Activated T-cell treated with anti-CD3 and anti-CD28 coated beads for 48 hours (primary cell): ENCODE results near the gene CUX1.
"Not testable (repeated sequence)": the region's sequence is repeated elsewhere in the genome, so short reads cannot be mapped to it uniquely, and the experiment has no call there.

ENCODE experiments used
- DNase-seq: peaks from one replicate; pipeline ENCODE4 v3.0.0-alpha.2; 2020; ENCODE audit warnings: low read depth

CUX1 gene

GRCh38 chr7:101869901-101870290, 52.5 kb downstream of the CUX1 start:
- DNase-seq, result no peak

DNA sequence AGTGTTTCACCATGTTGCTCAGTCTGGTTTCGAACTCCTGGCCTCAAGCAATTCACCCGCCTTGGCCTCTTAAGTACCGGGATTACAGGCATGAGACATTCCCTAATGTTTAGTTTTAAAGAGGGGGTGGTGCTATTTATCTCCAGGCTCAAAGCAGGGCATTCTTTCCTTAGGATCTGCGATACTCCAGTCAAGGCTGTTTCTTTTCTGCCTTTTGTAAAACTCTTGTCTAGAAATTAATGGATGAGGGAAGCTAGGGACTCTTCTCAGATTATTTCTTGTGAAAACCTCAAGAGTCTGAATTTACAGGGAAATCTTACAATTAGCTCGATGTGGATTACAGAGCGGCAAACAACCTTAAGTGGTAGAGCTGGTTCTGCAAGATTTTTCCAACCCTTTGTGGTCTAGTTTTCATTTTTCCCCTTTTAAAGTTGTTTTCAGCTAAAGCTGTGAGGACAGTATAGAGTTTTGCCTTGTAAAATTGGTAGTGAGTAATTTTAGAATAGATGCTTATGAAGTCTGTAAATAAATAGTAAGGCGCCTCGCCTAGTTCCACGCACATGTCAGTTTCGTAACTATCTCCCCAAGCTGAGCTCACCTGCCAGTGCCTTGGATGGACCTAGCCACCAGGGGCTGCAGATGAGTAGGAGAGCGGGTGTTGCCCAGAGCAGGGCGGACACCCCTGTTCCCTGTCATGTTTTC, 53.1 kb downstream of the CUX1 start:
- DNase-seq, result no peak

DNA sequence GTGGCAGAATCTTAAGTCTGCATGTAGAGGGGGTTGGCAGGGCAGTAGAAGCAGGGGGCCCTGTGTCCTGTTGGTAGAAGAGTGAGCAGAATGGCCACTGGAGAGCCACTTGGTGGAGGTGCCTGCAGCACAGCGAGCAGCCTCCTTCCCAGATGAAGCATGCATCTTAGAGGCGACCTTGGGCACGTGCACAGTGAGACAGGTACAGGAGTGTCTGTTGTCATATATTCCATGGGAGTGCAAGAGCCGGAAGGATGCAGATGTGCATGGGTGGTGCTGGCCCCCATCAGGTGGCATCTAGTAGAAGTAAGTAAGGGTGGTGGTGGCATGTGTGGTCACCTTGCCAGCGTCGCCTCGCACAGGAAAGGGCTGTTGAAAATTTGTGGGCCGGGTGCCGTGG, 53.9 kb downstream of the CUX1 start:
- no peak for DNase-seq

DNA sequence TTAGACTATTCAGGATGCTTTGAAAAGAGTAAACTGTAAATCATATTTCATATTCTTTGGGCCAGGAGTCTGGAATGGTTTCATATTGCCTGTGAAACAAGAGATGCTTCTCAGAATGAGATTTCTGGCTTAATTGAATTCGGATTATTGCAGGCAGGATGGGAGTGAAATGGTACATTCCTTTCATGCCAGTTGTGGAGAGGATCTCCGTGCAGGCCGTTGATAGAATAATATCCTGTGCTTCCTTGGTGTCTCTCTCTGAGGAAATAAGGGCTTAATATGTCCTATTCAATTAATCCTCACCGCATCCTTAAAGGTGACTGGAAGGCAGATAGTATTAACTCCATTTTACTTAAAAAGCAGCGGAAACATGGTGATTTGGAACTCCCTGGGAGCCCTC, 56.6 kb downstream of the CUX1 start:
- DNase-seq, result no peak

DNA sequence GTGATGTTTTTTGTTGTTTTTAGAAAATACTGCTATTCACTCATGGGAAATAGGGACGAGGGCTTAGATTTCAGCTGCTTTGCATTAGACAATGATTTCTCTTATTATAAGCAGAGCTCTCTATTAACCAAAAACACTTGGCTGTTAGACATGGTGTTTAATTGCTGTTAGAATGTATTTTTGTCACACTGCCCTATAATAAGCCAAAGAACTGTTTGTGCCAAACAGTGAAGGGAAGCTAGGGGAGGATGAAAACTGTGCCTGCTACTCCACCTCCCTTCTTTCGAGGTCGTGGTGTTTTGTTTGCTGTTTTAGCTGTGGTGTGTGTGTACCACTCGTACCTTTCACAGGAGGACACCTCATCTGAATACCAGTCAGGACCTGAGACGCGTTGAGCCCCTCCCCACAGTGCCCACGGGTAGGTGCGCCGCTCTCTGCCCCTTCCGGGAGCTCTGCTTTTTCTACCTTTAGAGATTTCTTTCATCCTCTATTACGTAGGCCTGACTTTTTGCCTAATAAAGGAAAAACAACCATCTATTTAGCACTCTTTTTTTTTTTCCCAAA, 57.9 kb downstream of the CUX1 start:
- DNase-seq, result no peak

DNA sequence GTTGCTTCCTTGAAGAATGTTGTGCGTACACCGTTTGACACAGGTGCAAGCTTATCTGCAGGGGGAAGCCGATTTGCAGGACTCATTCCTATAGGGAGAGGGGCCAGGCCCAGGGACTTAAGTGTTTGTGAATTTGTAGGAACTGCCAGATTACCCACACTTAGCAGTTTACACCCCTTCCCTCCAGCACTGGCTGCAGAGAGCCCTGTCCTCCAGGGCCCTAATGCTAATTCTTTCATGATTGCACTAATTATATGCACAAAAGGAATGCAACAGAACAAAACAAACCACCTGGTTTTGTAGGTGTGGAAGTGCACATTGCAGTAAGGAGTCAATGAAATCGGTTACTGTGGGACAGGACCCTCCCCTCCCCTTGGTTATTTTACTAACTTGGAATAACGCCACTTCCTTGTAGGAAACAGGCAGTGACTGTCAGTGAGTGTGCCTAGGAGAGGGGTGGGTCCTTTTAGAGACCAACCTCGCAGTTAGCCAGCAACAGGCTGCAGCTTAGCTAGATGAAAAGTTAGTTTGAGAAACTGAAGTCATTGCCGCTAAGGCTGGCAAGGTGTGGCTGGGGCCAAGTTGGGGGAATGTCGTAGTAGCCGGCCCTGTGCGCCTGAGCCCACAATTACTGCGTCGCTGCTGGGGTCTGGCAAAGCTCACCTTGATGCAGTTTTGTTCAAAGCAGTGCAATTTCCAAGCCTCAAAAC, 60.6 kb downstream of the CUX1 start:
- DNase-seq, result no peak

DNA sequence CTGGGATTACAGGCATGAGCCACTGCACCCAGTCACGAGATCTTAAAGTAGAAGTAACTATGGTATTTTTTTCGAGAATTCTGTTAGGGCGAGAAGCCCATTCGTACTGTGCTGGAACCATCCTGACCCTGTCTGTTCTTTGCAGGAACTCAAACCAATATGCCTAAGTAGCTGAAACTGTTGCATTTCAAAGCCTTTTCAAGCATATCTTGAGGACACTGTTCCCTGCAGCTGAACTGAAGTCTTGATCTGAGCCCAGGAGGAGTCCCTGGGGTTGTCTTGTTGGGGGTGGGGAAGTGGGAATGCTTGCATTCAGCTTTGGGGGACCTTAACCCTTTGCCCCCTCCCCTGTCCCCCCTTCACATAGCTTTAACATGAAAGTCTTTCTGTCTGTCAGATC, 61.5 kb downstream of the CUX1 start:
- no peak for DNase-seq

- DNase-seq, result no peak
Measured at GRCh38 chr7:101879565-101879964, 62.1 kb downstream of the CUX1 start.

GRCh38 chr7:101880282-101881054, 63.0 kb downstream of the CUX1 start:
- no peak for DNase-seq

GRCh38 chr7:101882005-101882421, 64.6 kb downstream of the CUX1 start:
- DNase-seq, result no peak

DNA sequence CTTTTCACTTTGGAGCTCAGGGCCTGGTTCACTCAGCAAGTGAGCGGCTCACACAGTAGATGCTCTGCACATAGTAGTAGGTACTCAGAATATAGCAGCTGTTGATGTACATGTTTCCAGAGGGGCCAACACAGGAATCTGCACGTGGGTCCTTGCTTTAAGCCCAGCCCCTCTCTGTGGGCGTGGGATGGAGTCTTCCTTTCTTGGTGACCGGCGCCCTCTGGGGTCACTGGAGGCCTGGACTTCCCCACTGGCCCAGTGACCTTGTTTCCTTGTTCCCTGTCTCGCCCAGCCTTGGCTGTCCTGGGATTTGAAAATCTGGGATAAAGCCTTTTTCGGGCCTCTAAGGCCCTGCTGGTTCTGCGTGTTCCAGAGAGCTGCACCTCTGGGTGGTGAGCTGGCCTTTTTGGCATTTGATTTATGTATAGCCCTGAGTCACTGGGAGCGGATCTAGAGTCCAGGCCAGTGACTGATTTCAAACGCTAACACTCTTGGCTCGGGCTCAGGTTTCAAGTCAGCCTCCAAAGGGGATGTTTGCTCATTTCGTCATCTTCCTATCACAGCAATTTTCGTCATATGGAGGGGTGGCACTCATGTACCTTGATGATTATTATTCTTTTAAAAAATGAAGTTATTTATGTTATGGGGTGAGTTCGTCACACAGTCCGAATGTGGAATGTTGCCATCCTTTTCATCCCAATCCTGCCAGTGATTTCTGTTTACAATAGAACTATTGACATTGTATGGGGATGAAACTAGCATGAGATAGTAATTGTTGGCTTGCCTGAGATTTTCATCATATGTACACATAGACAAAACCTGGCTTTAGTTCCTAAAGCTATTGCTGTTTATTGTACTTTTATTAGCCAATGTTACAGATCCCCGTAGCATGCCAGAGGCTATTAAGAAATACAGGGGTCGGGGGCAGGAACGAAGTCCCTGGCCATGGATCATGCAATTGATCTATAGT, 65.5 kb downstream of the CUX1 start:
- no peak for DNase-seq

GRCh38 chr7:101884671-101885596, 67.5 kb downstream of the CUX1 start:
- no peak for DNase-seq

- DNase-seq, result no peak
Measured at GRCh38 chr7:101885597-101885955, 68.2 kb downstream of the CUX1 start.

DNA sequence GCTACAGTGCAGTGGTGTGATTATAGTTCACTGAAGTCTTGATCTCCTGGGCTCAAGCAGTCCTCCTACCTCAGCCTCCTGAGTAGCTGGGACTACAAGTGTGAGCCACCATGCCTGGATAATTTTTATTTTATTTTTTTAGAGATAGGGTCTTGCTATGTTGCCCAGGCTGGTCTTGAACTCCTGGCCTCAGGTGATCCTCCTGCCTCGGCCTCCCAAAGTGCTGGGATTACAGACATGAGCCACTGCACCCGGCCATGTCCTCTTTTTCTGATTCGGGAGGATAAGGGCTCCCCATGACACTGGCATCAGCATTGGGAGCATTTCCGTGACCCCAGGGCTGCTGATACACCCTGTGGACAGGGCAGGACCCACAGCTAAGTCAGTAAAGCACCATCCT, 69.9 kb downstream of the CUX1 start:
- DNase-seq, result not testable (repeated sequence)

GRCh38 chr7:101888564-101888963, 71.1 kb downstream of the CUX1 start:
- not testable (repeated sequence) for DNase-seq

- no peak for DNase-seq
Measured at GRCh38 chr7:101890749-101891523, 73.5 kb downstream of the CUX1 start.

- DNase-seq, result no peak
Measured at GRCh38 chr7:101891936-101892640, 74.7 kb downstream of the CUX1 start.

GRCh38 chr7:101893341-101894082, 76.1 kb downstream of the CUX1 start:
- no peak for DNase-seq
